Inflammatory macrophage (primary cell): ENCODE data around the gene WDR35.

Experiments used
- DNase-seq, 2 donors: peaks; one replicate each; pipeline ENCODE4 v3.0.0-alpha.2; 2020 to 2022

Gene WDR35

GRCh38 chr2:20011276-20012031 is 21.5 kb upstream of the WDR35 start:
- DNase-seq: no peak

GRCh38 chr2:20008703-20009102 is 18.8 kb upstream of the WDR35 start:
- no peak for DNase-seq

GRCh38 chr2:20005891-20006470 is 16.1 kb upstream of the WDR35 start:
- DNase-seq: no peak

- no peak for DNase-seq
These were observed 15.2 kb upstream of the WDR35 start for GRCh38 chr2:20005067-20005627.

- DNase-seq: no peak
These were observed 11.5 kb upstream of the WDR35 start for GRCh38 chr2:20001361-20001863.

GRCh38 chr2:19993731-19994130 is 3.8 kb upstream of the WDR35 start:
- no peak for DNase-seq

- no peak for DNase-seq
These were observed 2.0 kb upstream of the WDR35 start for GRCh38 chr2:19991895-19992294.

GRCh38 chr2:19990416-19990728 is 467 bp upstream of the WDR35 start:
- no peak for DNase-seq

- DNase-seq: no peak
These were observed 601 bp downstream of the WDR35 start for GRCh38 chr2:19989342-19989666.

GRCh38 chr2:19988600-19988999 is 1.3 kb downstream of the WDR35 start:
- DNase-seq: no peak

- peak in 1 of 2 donors; percentile 5 for DNase-seq
These were observed 2.0 kb downstream of the WDR35 start for GRCh38 chr2:19987936-19988335.

GRCh38 chr2:19982268-19982667 is 7.6 kb downstream of the WDR35 start:
- no peak for DNase-seq

GRCh38 chr2:19979932-19980331 is 10.0 kb downstream of the WDR35 start:
- no peak for DNase-seq

GRCh38 chr2:19973466-19973865 is 16.4 kb downstream of the WDR35 start:
- DNase-seq: no peak

GRCh38 chr2:19971691-19972090 is 18.2 kb downstream of the WDR35 start:
- peak in 1 of 2 donors; percentile 16 for DNase-seq

GRCh38 chr2:19963386-19963785 is 26.5 kb downstream of the WDR35 start:
- peak; percentile 47 to 55 for DNase-seq

- DNase-seq: peak; percentile 55 to 80
These were observed 34.1 kb downstream of the WDR35 start for GRCh38 chr2:19955544-19956422.

- DNase-seq: no peak
These were observed 40.8 kb downstream of the WDR35 start for GRCh38 chr2:19949071-19949470.

- no peak for DNase-seq
These were observed 42.5 kb downstream of the WDR35 start for GRCh38 chr2:19947184-19947940.

- no peak for DNase-seq
These were observed 45.6 kb downstream of the WDR35 start for GRCh38 chr2:19944205-19944845.

- no peak for DNase-seq
These were observed 46.7 kb downstream of the WDR35 start for GRCh38 chr2:19943189-19943588.

GRCh38 chr2:19942199-19942598 is 47.7 kb downstream of the WDR35 start:
- DNase-seq: no peak
